DOHH2 (cell line): ENCODE results near the gene MZB1.
A peak's percentile ranks its signal among the peaks of the same experiment; 100 is the strongest.

Source experiments
- H3F3A ChIP-seq: fragments of 200-600 bp; sonication (generic), shearing (Covaris generic); 2 replicates; pipeline ENCODE4 v1.6.0; 2016; ENCODE audit warnings: antibody characterized with exemption, mild to moderate bottlenecking; ENCODE audit not compliant: control insufficient read depth, insufficient read depth
- H3K27ac ChIP-seq: fragments of 200-600 bp; sonication (generic); 2 replicates; pipeline ENCODE4 v1.5.1; 2014; ENCODE audit warnings: low read depth, mild to moderate bottlenecking, low read length, moderate library complexity
- H3K27me3 ChIP-seq: fragments of 200-600 bp; sonication (generic); 2 replicates; pipeline ENCODE4 v1.6.1; 2014; ENCODE audit warnings: mild to moderate bottlenecking, low read length, mixed read lengths; ENCODE audit not compliant: control insufficient read depth
- H3K36me3 ChIP-seq: fragments of 200-600 bp; sonication (generic); 2 replicates; pipeline ENCODE4 v1.6.1; 2014; ENCODE audit warnings: mild to moderate bottlenecking, low read length, moderate library complexity, mixed read lengths; ENCODE audit not compliant: control insufficient read depth
- H3K4me1 ChIP-seq: fragments of 200-600 bp; sonication (generic); 2 replicates; pipeline ENCODE4 v1.6.1; 2014; ENCODE audit warnings: mild to moderate bottlenecking, low read length, mixed read lengths; ENCODE audit not compliant: control insufficient read depth
- H3K4me2 ChIP-seq: fragments of 200-600 bp; sonication (generic); 2 replicates; pipeline ENCODE4 v1.6.0; 2014; ENCODE audit warnings: mild to moderate bottlenecking, low read length, moderate library complexity
- H3K4me3 ChIP-seq: fragments of 200-600 bp; sonication (generic); 2 replicates; pipeline ENCODE4 v1.5.1; 2014; ENCODE audit warnings: mild to moderate bottlenecking, low read length, mixed read lengths
- H3K79me2 ChIP-seq: fragments of 200-600 bp; sonication (generic); 2 replicates; pipeline ENCODE4 v1.6.1; 2014; ENCODE audit warnings: mild to moderate bottlenecking, low read length, mixed read lengths; ENCODE audit not compliant: control insufficient read depth
- H3K9me2 ChIP-seq: fragments of 200-600 bp; sonication (generic); replicated peaks from 2 replicates; pipeline ENCODE4 v1.6.1; 2014; ENCODE audit warnings: mild to moderate bottlenecking, low read length, mixed read lengths; ENCODE audit not compliant: control insufficient read depth
- H3K9me3 ChIP-seq: fragments of 200-600 bp; sonication (generic); 2 replicates; pipeline ENCODE4 v1.6.1; 2014; ENCODE audit warnings: antibody characterized with exemption, low read length, mixed read lengths; ENCODE audit not compliant: control insufficient read depth, insufficient read depth
- H4K20me1 ChIP-seq: fragments of 200-600 bp; sonication (generic); 2 replicates; pipeline ENCODE4 v1.6.0; 2014; ENCODE audit warnings: low read depth, mild to moderate bottlenecking, antibody characterized with exemption, low read length, moderate library complexity; ENCODE audit not compliant: control insufficient read depth, insufficient read depth
- CTCF ChIP-seq: fragments of 200-600 bp; sonication (generic); IDR thresholded peaks from one replicate; pipeline ENCODE4 v1.5.1; 2014; ENCODE audit warnings: antibody characterized with exemption, mild to moderate bottlenecking, low read depth, low read length; ENCODE audit not compliant: poor library complexity, severe bottlenecking
- EZH2phosphoT487 ChIP-seq: fragments of 200-600 bp; sonication (generic); IDR thresholded peaks from 2 replicates; pipeline ENCODE4 v1.6.1; 2017; ENCODE audit warnings: borderline replicate concordance, mild to moderate bottlenecking, antibody characterized with exemption, low read length, moderate library complexity, mixed read lengths

The MZB1 gene

GRCh38 chr5:139403787-139404483, 14.2 kb upstream of the MZB1 start, which contains the start of gene SPATA24:
Gene SPATA24 (minus strand): TSS chr5:139404089. CDS start chr5:139404060, 29 bp downstream.
- Histone ChIP-seq H3K9me3 (no peaks in the 10 kb centered on the region), H3K9me2 (no peaks in the 10 kb centered on the region), H4K20me1 (no peaks in the 10 kb centered on the region), H3K4me2 (peak within 1 kb of the TSS; percentile 74), H3K27ac (peak within 1 kb of the TSS; percentile 82), H3K4me1 (peaks cover 43% of the 10 kb centered on the region), H3K4me3 (peak within 1 kb of the TSS; percentile 77), H3K79me2 (no peaks in the 10 kb centered on the region), H3F3A (peaks cover 10% of the 10 kb centered on the region), H3K27me3 (no peaks in the 10 kb centered on the region), H3K36me3 (no peaks in the 10 kb centered on the region)
- TF ChIP-seq CTCF: no peak
- no peak for TF ChIP-seq EZH2phosphoT487

DNA sequence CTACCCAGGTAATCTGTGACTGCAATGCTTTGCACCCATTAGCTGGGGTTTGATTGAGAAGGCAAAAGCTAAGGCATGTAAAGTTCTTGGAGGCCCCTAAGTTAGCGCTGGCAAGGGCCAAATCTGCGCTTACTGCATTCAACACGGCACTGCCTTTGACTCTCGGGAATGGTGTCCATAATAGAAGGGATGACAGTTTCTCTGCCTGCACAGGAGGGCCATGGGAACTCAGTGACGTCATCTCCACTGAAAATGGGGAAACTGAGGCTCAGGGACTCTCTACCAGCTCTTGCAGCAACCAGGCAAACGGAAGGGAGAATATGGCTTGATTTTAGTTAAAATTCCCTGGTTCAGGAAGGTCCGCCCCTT, 13.7 kb upstream of the MZB1 start:
- Histone ChIP-seq H3K27ac (peak overlapping the region; percentile 82), H3K9me2 (no peaks in the 10 kb centered on the region), H3K27me3 (no peaks in the 10 kb centered on the region), H3K79me2 (no peaks in the 10 kb centered on the region), H3F3A (peaks cover 10% of the 10 kb centered on the region), H3K36me3 (no peaks in the 10 kb centered on the region), H4K20me1 (no peaks in the 10 kb centered on the region), H3K4me3 (peak overlapping the region; percentile 77), H3K9me3 (no peaks in the 10 kb centered on the region), H3K4me1 (peaks cover 42% of the 10 kb centered on the region), H3K4me2 (peak overlapping the region; percentile 74)
- TF ChIP-seq CTCF (no peak), EZH2phosphoT487 (no peak)

- H3K36me3 ChIP-seq: no peaks in the 10 kb centered on the region
- H3K27ac ChIP-seq: no peak overlapping the region
- H3F3A ChIP-seq: peaks cover 10% of the 10 kb centered on the region
- H3K79me2 ChIP-seq: no peaks in the 10 kb centered on the region
- H4K20me1 ChIP-seq: no peaks in the 10 kb centered on the region
- no peak for TF ChIP-seq EZH2phosphoT487
- peak; percentile 87 for TF ChIP-seq CTCF
- peak overlapping the region; percentile 74 for H3K4me2 ChIP-seq
- H3K9me3 ChIP-seq: no peaks in the 10 kb centered on the region
- no peaks in the 10 kb centered on the region for H3K27me3 ChIP-seq
- H3K4me3 ChIP-seq: peak overlapping the region; percentile 77
- H3K9me2 ChIP-seq: no peaks in the 10 kb centered on the region
- peaks cover 35% of the 10 kb centered on the region for H3K4me1 ChIP-seq
Observed at GRCh38 chr5:139402561-139403158, 12.9 kb upstream of the MZB1 start.
